ENCODE measurements around the gene D2HGDH. TPM values are rescaled to one million over a fixed set of nuclear protein-coding genes. Genes with fewer than 3 reads are reported as not detected.
"Not testable (repeated sequence)": the region's sequence is repeated elsewhere in the genome, so short reads cannot be mapped to it uniquely, and the experiment has no call there.

Gene D2HGDH
- total RNA-seq, 1 experiment from 2014 or later, result 4.3 TPM

GRCh38 chr2:241775223-241776177 is 41.1 kb downstream of the D2HGDH start:
- no peak overlapping the region for H3K27ac ChIP-seq
- no peak overlapping the region; the same call in 1 of the 2 replicates for H3K4me3 ChIP-seq
- H3K9me3 ChIP-seq (replicated peaks), result peaks cover under 1% of the 10 kb centered on the region; the same call in 1 of the 2 replicates
- peaks cover 33% of the 10 kb centered on the region for H3K27me3 ChIP-seq
- no peaks in the 10 kb centered on the region for H3K36me3 ChIP-seq
- no peak for DNase-seq
- peaks cover 10% of the 10 kb centered on the region; the same call in 1 of the 2 replicates for H3K4me1 ChIP-seq

DNA sequence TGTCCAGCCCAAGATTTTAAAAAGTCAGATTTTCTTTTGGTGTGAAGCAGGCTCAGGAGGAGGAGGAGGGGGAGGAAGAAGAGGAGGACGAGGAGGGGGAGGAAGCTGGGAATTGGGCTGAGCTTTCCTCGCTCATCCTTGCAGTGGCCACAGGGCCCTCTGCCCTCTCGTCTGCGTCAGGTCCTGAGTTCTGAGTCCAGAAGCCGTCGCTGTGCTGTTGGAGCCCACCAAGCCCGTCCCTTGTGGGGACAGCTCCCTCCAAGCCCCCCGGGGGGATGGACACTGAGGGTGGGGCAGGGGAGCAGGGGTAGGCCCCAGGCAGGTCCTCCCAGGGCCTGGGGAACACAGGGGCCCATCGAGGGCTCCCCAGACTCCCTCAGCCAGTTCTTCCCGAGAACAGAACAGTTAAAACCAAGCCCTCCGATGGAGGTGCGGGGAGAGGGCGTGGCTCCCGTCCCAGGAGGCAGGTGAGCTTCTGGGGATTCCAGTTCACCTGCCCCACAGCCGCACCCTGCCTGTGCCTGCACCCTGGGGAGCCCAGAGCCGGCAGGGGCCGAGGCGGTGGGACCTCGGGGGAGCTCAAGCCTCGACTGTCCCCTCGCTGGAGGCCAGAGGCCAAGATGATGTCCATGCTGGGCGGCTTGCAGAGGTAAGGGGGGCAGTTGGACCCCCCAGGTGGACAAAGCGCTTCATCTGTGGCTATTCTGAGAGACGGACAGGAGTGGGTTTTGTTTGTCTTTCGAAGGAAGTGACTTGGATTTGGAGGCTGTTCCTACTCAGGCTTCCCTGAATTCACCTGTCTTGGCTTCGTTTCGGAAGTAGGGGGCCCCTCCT is 42.1 kb downstream of the D2HGDH start, which contains the start of gene GAL3ST2:
Gene GAL3ST2, plus strand, starts transcription at position 487 of the 834 bp plus-strand sequence. Its CDS starts 134 bp downstream, at position 621.
- no peak within 1 kb of the TSS for H3K4me3 ChIP-seq
- no peaks in the 10 kb centered on the region for H3K36me3 ChIP-seq
- peaks cover 8% of the 10 kb centered on the region; the same call in 1 of the 2 replicates for H3K4me1 ChIP-seq
- H3K9me3 ChIP-seq (replicated peaks), result peaks cover 7% of the 10 kb centered on the region; the same call in 1 of the 2 replicates
- no peak within 1 kb of the TSS for H3K27ac ChIP-seq
- peaks cover 26% of the 10 kb centered on the region for H3K27me3 ChIP-seq
- DNase-seq, result no peak

GRCh38 chr2:241777170-241777685 is 42.8 kb downstream of the D2HGDH start:
- Histone ChIP-seq H3K36me3 (no peaks in the 10 kb centered on the region), H3K27me3 (peaks cover 20% of the 10 kb centered on the region), H3K9me3 (replicated peaks) (peaks cover 7% of the 10 kb centered on the region; the same call in 1 of the 2 replicates), H3K27ac (no peak overlapping the region), H3K4me1 (peaks cover 5% of the 10 kb centered on the region; the same call in 1 of the 2 replicates), H3K4me3 (no peak overlapping the region)
- DNase-seq, result no peak

- Histone ChIP-seq H3K27me3 (peaks cover 13% of the 10 kb centered on the region; the same call in 1 of the 2 replicates), H3K9me3 (replicated peaks) (peaks cover 7% of the 10 kb centered on the region; the same call in 1 of the 2 replicates), H3K36me3 (no peaks in the 10 kb centered on the region), H3K27ac (no peak overlapping the region), H3K4me3 (no peak overlapping the region), H3K4me1 (peaks cover 5% of the 10 kb centered on the region; the same call in 1 of the 2 replicates)
- no peak for DNase-seq
These were observed 43.5 kb downstream of the D2HGDH start for GRCh38 chr2:241777686-241778627.

DNA sequence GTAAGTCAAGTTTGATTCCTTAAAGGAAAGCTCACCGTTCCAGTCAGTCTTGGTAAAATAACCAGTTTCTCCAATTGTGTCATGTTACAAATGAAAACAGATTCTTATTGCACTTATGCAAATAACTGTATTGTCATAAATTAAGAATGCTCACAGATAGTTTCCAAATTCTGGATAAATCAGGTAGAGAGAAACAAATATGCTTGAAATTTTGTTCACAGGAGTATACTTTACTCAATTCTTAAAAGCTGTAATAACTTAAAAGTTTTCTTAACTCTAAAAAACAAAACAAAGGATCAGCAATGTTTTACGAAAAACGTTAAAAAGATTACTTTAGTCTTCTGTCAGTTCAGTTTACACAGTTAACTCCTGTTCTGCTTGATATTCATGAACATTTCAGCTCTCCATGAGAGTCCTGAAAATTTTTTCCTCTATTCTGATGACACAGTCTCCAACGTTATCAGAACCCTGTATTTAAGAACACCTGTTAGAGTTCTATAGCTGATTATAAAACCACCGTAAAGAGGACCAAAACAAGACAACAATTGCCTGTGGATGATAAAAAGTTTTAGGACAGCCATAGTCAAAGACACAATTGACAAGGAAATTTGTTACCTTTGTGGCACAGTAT is 46.6 kb downstream of the D2HGDH start:
- Histone ChIP-seq H3K27ac (no peak overlapping the region), H3K27me3 (no peaks in the 10 kb centered on the region), H3K4me1 (no peaks in the 10 kb centered on the region), H3K4me3 (no peak overlapping the region), H3K9me3 (replicated peaks) (peaks cover 13% of the 10 kb centered on the region), H3K36me3 (no peaks in the 10 kb centered on the region)
- no peak for DNase-seq

DNA sequence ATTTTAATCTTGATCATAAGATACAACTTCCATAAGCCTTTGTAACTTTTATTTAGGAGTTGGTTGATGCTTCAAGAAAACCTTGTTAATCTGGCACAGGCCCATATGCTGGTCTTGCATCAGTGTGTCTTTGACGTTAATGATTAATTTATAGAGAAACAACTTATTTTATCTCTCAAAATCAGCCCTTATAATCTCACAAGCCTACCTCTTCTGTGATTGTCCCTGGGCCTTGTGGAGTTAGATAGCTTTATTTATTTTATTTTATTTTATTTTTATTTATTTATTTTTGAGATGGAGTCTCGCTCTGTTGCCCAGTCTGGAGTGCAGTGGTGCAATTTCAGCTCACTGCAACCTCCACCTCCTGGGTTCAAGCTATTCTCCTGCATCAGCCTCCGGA is 47.6 kb downstream of the D2HGDH start:
- H3K9me3 ChIP-seq (replicated peaks), result peaks cover 13% of the 10 kb centered on the region
- H3K36me3 ChIP-seq, H3K4me1 ChIP-seq, H3K27ac ChIP-seq, H3K27me3 ChIP-seq, DNase-seq, H3K4me3 ChIP-seq: not testable (repeated sequence)

GRCh38 chr2:241788135-241788534 is 53.7 kb downstream of the D2HGDH start:
- no peak overlapping the region for H3K27ac ChIP-seq
- DNase-seq, result no peak
- no peak overlapping the region for H3K4me3 ChIP-seq

DNA sequence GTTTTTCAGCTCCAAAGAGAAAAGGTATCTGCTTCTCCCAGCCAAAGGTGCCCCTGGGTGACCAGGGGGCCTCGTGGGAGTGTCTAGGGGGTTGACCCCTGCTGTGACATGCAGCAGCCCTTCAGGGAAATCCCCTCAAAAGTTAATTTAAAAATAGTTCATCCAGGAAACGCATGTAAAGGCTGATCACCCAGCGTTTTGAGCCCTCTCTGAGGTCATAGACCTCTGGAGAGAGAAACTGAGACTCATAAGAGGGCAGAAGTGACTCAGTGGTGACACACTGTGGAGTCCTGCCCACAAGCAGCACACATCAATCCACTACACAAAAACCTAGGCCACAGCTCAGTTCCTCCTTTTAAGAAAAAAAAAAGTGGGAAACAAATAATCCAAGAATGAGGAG is 54.1 kb downstream of the D2HGDH start:
- Histone ChIP-seq H3K9me3 (replicated peaks) (peaks cover 1% of the 10 kb centered on the region; the same call in 1 of the 2 replicates), H3K4me1 (no peaks in the 10 kb centered on the region), H3K36me3 (no peaks in the 10 kb centered on the region), H3K27ac (no peak overlapping the region), H3K27me3 (no peaks in the 10 kb centered on the region), H3K4me3 (no peak overlapping the region)
- DNase-seq, result no peak

More at GRCh38 chr2:241788135-241788534, 53.7 kb downstream of the D2HGDH start:
- H3K9me3 ChIP-seq (replicated peaks), result peaks cover 6% of the 10 kb centered on the region
- H3K4me1 ChIP-seq, result no peaks in the 10 kb centered on the region
- H3K36me3 ChIP-seq, result no peaks in the 10 kb centered on the region
- no peaks in the 10 kb centered on the region for H3K27me3 ChIP-seq

- not testable (repeated sequence) for H3K27ac ChIP-seq; H3K4me1 ChIP-seq; H3K36me3 ChIP-seq; H3K27me3 ChIP-seq; H3K9me3 ChIP-seq (replicated peaks); DNase-seq; H3K4me3 ChIP-seq
These were observed 57.0 kb downstream of the D2HGDH start for GRCh38 chr2:241791385-241791784.

- Histone ChIP-seq H3K27me3 (peaks cover 6% of the 10 kb centered on the region; the same call in 1 of the 2 replicates), H3K27ac (no peak overlapping the region), H3K36me3 (no peaks in the 10 kb centered on the region), H3K9me3 (replicated peaks) (no peaks in the 10 kb centered on the region), H3K4me3 (no peak overlapping the region), H3K4me1 (no peaks in the 10 kb centered on the region)
- DNase-seq, result no peak
These were observed 59.0 kb downstream of the D2HGDH start for GRCh38 chr2:241793385-241793784.

- Histone ChIP-seq H3K4me1 (no peaks in the 10 kb centered on the region), H3K27me3 (peaks cover 6% of the 10 kb centered on the region; the same call in 1 of the 2 replicates), H3K36me3 (no peaks in the 10 kb centered on the region), H3K4me3 (no peak overlapping the region), H3K9me3 (replicated peaks) (no peaks in the 10 kb centered on the region), H3K27ac (no peak overlapping the region)
- DNase-seq, result no peak
These were observed 59.9 kb downstream of the D2HGDH start for GRCh38 chr2:241794250-241794823.

GRCh38 chr2:241795021-241795999 is 60.9 kb downstream of the D2HGDH start:
- H3K36me3 ChIP-seq, result no peaks in the 10 kb centered on the region
- no peak overlapping the region for H3K4me3 ChIP-seq
- no peaks in the 10 kb centered on the region for H3K4me1 ChIP-seq
- peaks cover 6% of the 10 kb centered on the region; the same call in 1 of the 2 replicates for H3K27me3 ChIP-seq
- no peak for DNase-seq
- no peak overlapping the region for H3K27ac ChIP-seq
- H3K9me3 ChIP-seq (replicated peaks), result no peaks in the 10 kb centered on the region
